CD8-positive, alpha-beta memory T cell (primary cell): ENCODE data around the gene DSCAM. TPM values are rescaled to one million over a fixed set of nuclear protein-coding genes. Genes with fewer than 3 reads are reported as not detected.
A peak's percentile ranks its signal among the peaks of the same experiment; 100 is the strongest.

Source experiments
- CTCF ChIA-PET: fragments of 350-600 bp; sonication (Branson Sonifier 250); formaldehyde crosslinking; loops from one replicate; lab custom pipeline; 2021; ENCODE audit warnings: antibody characterized with exemption; lab: Charles Lee
- POLR2A ChIA-PET: fragments of 350-600 bp; sonication (Branson Sonifier 250); formaldehyde crosslinking; loops from one replicate; lab custom pipeline; 2021; ENCODE audit warnings: antibody characterized with exemption; lab: Charles Lee
- DNase-seq, 5 donors: peaks; one replicate each; pipeline versions ENCODE4 v3.0.0 to v3.0.0-alpha.2; 2020 to 2022; ENCODE audit warnings: mixed read lengths in 1 of 5
- H3K27ac ChIP-seq: one replicate; pipeline ENCODE4 v1.7.0; 2013; ENCODE audit warnings: low read depth, mild to moderate bottlenecking, low read length, moderate library complexity
- H3K27me3 ChIP-seq: 2 replicates; pipeline ENCODE4 v1.7.0; 2013; ENCODE audit warnings: low read length, mild to moderate bottlenecking; ENCODE audit not compliant: insufficient read depth, poor library complexity, severe bottlenecking
- H3K36me3 ChIP-seq: 2 replicates; pipeline ENCODE4 v1.7.0; 2013; ENCODE audit warnings: mild to moderate bottlenecking, low read length, moderate library complexity; ENCODE audit not compliant: insufficient read depth
- H3K4me1 ChIP-seq: 2 replicates; pipeline ENCODE4 v1.7.0; 2013; ENCODE audit warnings: mild to moderate bottlenecking, low read length, moderate library complexity; ENCODE audit not compliant: insufficient read depth
- H3K4me3 ChIP-seq: 2 replicates; pipeline ENCODE4 v1.7.0; 2013; ENCODE audit warnings: mild to moderate bottlenecking, low read length
- H3K9me3 ChIP-seq: 2 replicates; pipeline ENCODE4 v1.7.0; 2013; ENCODE audit warnings: mild to moderate bottlenecking, low read length
- H3K27ac Mint-ChIP-seq, 8 donors: one replicate each; pipeline ENCODE4 v1.8.0; 2020 to 2021; ENCODE audit warnings: mixed read lengths in 8 of 8, mild to moderate bottlenecking in 6 of 8, inconsistent platforms in 3 of 8, moderate library complexity in 3 of 8
- H3K27me3 Mint-ChIP-seq, 2 donors: one replicate each; pipeline ENCODE4 v1.8.0; 2020 to 2021; ENCODE audit warnings: mixed read lengths in 2 of 2, mild to moderate bottlenecking in 1 of 2, moderate library complexity in 1 of 2
- H3K36me3 Mint-ChIP-seq, 3 donors: one replicate each; pipeline ENCODE4 v1.8.0; 2020 to 2021; ENCODE audit warnings: mixed read lengths in 3 of 3, inconsistent platforms in 1 of 3, mild to moderate bottlenecking in 1 of 3
- H3K4me1 Mint-ChIP-seq, 3 donors: one replicate each; pipeline ENCODE4 v1.8.0; 2020 to 2021; ENCODE audit warnings: mixed read lengths in 3 of 3, inconsistent platforms in 1 of 3, mild to moderate bottlenecking in 1 of 3
- H3K4me3 Mint-ChIP-seq, 7 donors: one replicate each; pipeline ENCODE4 v1.8.0; 2020 to 2021; ENCODE audit warnings: mixed read lengths in 7 of 7, mild to moderate bottlenecking in 6 of 7, moderate library complexity in 4 of 7, inconsistent platforms in 2 of 7
- H3K9me3 Mint-ChIP-seq, 5 donors: one replicate each; pipeline ENCODE4 v1.8.0; 2020 to 2022; ENCODE audit warnings: mixed read lengths in 5 of 5, mild to moderate bottlenecking in 3 of 5, moderate library complexity in 2 of 5, inconsistent platforms in 1 of 5
- polyA plus RNA-seq: library from polyadenylated mRNA; unstranded; fragments of 300-500 nt; fragmentation: Illumina TruSeq; gene quantifications from one replicate; pipeline ENCODE4 v1.2.3, GENCODE V29; 2021
- total RNA-seq, 2 experiments: library from RNA; stranded (reverse); gene quantifications; one replicate each; pipeline ENCODE4 v1.2.3, GENCODE V29; 2021

DSCAM gene
- total and polyA plus RNA-seq, 3 experiments from 2014 or later, result not detected

DNA sequence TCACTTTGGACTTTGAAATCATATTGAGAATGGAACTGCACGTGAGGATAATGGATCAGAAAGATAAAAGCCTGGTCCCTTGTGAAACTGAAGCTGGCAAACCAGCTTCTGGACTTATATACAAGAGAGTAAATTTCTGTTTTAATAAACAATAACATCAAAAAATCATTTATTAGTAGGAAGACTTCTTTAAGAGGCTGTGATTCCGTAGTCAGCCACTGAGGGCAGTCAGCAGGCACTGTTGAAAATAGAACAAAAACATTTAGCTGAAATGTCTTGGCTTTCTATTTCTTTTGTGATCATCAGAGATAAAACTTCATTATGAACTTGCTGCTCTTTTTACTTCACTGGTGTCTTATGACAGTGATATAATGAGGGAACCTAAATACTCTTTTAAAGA, 490.3 kb downstream of the DSCAM start:
- Mint-ChIP-seq H3K27ac (no peak overlapping the region), H3K4me1 (no peaks in the 10 kb centered on the region)
- CTCF ChIA-PET, result no interaction called here

DNA sequence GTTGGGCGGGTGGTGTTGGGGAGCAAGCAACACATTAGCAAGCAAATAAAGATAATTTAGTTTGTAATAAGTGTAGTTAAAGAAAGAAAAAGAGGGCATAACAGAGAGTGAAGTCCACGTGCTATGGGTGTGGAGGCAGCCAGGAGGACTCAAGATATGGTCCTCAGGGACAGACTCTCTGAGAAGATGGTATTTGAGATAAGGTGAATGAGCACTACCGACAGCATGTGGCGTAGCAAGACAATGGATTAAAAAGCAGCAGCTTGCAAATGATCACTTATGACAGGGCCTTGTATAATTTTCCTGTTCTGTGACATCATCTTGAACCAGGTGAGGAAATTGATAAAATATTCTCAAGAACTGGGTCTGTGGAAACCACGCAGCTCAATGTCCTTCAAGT, 491.9 kb downstream of the DSCAM start:
- no peaks in the 10 kb centered on the region for H3K36me3 ChIP-seq
- Mint-ChIP-seq H3K27ac (no peak overlapping the region), H3K9me3 (peaks cover 2 to 18% (median 9%) of the 10 kb centered on the region in 5 donors), H3K4me1 (no peaks in the 10 kb centered on the region), H3K27me3 (peaks cover 0 to 2% of the 10 kb centered on the region in 2 donors), H3K4me3 (no peak overlapping the region), H3K36me3 (peaks cover 0 to 3% (median 0%) of the 10 kb centered on the region in 3 donors)
- DNase-seq, result no peak
- no peaks in the 10 kb centered on the region for H3K9me3 ChIP-seq
- POLR2A ChIA-PET, result no interaction called here
- H3K27ac ChIP-seq, result no peak overlapping the region
- H3K4me3 ChIP-seq, result no peak overlapping the region
- CTCF ChIA-PET, result no interaction called here
- no peaks in the 10 kb centered on the region for H3K4me1 ChIP-seq
- no peaks in the 10 kb centered on the region for H3K27me3 ChIP-seq

More for the DNA sequence above, 490.3 kb downstream of the DSCAM start:
- POLR2A ChIA-PET, result no interaction called here
- no peaks in the 10 kb centered on the region for H3K36me3 ChIP-seq
- Mint-ChIP-seq H3K36me3 (peaks cover 0 to 3% (median 0%) of the 10 kb centered on the region in 3 donors), H3K9me3 (peaks cover 0 to 18% (median 3%) of the 10 kb centered on the region in 5 donors), H3K4me3 (no peak overlapping the region), H3K27me3 (peaks cover 0 to 2% of the 10 kb centered on the region in 2 donors)
- H3K27ac ChIP-seq, result no peak overlapping the region
- DNase-seq, result no peak
- no peaks in the 10 kb centered on the region for H3K9me3 ChIP-seq
- no peaks in the 10 kb centered on the region for H3K27me3 ChIP-seq
- H3K4me1 ChIP-seq, result no peaks in the 10 kb centered on the region
- H3K4me3 ChIP-seq, result no peak overlapping the region

DNA sequence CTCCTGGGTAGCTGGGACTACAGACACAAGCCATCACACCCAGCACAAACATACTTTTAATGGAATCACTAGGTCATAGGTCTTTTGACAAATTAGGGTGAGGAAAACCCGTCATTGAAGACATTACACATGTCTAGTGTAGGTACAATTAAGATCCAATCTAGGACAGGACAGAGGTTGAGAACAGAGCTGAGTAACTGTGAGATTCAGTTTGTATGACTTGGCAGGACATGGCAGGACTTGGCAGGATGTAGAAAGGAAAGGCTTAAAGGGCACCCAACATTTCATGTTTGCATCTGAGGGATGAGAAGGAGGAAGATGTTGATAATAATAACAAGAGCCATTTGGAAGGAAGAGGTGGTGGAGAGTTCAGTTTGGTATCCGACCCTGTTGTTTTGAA, 496.0 kb downstream of the DSCAM start:
- no peak overlapping the region for H3K4me3 Mint-ChIP-seq
- Histone ChIP-seq H3K27me3 (no peaks in the 10 kb centered on the region), H3K27ac (no peak overlapping the region), H3K4me3 (no peak overlapping the region), H3K36me3 (no peaks in the 10 kb centered on the region), H3K4me1 (no peaks in the 10 kb centered on the region), H3K9me3 (no peaks in the 10 kb centered on the region)
- peaks cover 0 to 3% (median 0%) of the 10 kb centered on the region in 3 donors for H3K36me3 Mint-ChIP-seq
- no peaks in the 10 kb centered on the region for H3K4me1 Mint-ChIP-seq
- H3K9me3 Mint-ChIP-seq, result peaks cover 4 to 11% (median 8%) of the 10 kb centered on the region in 5 donors
- ChIA-PET POLR2A (no interaction called here), CTCF (no interaction called here)
- no peak for DNase-seq
- H3K27ac Mint-ChIP-seq, result no peak overlapping the region
- H3K27me3 Mint-ChIP-seq, result peaks cover 0 to 2% of the 10 kb centered on the region in 2 donors

DNA sequence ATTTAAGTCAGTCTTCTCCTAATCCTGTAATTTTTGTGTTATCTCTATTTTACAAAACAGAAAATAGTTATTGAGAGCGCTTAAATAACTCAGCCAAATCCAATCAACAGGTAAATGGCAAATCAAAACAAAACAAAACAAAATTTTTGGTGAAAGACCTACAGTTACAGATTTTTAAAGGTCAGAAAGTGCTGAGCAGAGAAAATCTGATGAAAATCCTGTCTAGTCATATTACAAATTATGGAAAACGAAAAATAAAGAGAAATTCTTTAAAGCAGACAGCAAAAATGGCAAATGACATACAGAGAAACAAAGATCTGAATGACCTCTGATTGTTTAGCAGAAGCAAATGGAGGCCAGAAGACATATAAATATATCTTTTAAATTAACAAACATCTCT, 497.4 kb downstream of the DSCAM start:
- H3K27ac Mint-ChIP-seq, result no peak overlapping the region
- H3K4me1 Mint-ChIP-seq, result no peaks in the 10 kb centered on the region
- H3K4me3 Mint-ChIP-seq, result no peak overlapping the region
- no peak overlapping the region for H3K27ac ChIP-seq
- H3K9me3 Mint-ChIP-seq, result peaks cover 4 to 12% (median 8%) of the 10 kb centered on the region in 5 donors
- no peaks in the 10 kb centered on the region for H3K9me3 ChIP-seq
- no peak for DNase-seq
- H3K27me3 Mint-ChIP-seq, result peaks cover 0 to 2% of the 10 kb centered on the region in 2 donors
- CTCF ChIA-PET, result no interaction called here
- H3K4me3 ChIP-seq, result no peak overlapping the region
- no peaks in the 10 kb centered on the region for H3K27me3 ChIP-seq
- POLR2A ChIA-PET, result no interaction called here
- no peaks in the 10 kb centered on the region for H3K36me3 ChIP-seq
- no peaks in the 10 kb centered on the region for H3K36me3 Mint-ChIP-seq
- H3K4me1 ChIP-seq, result no peaks in the 10 kb centered on the region

- Histone ChIP-seq H3K9me3 (no peaks in the 10 kb centered on the region), H3K27me3 (no peaks in the 10 kb centered on the region), H3K27ac (no peak overlapping the region), H3K4me3 (no peak overlapping the region), H3K4me1 (no peaks in the 10 kb centered on the region), H3K36me3 (no peaks in the 10 kb centered on the region)
- Mint-ChIP-seq H3K4me3 (no peak overlapping the region), H3K4me1 (no peaks in the 10 kb centered on the region), H3K9me3 (peaks cover 2 to 10% (median 6%) of the 10 kb centered on the region in 5 donors), H3K27ac (no peak overlapping the region), H3K36me3 (no peaks in the 10 kb centered on the region), H3K27me3 (no peaks in the 10 kb centered on the region)
- POLR2A ChIA-PET, result no interaction called here
- CTCF ChIA-PET, result no interaction called here
- no peak for DNase-seq
Measured at GRCh38 chr21:40345711-40346321, 501.1 kb downstream of the DSCAM start.

DNA sequence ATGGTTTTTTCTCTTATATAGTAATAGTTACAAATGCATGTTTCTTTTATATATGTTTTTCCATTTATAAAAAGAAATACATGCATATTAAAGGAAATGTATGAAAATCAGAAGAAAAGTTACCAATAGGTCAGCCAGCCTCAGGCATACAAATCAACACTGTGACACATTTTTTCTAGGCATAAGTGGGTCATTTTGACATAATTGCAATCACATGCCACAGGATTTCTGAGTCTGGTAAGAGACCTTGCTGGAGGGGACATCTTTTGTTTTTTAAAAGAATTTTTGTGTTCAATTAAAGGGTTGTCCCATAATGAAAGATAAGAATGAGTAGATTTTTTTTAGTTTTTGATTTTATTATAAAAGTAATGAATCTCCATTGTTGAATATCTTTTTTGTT, 506.6 kb downstream of the DSCAM start:
- H3K9me3 Mint-ChIP-seq, result peaks cover 1 to 6% (median 5%) of the 10 kb centered on the region in 5 donors
- DNase-seq, result no peak
- Histone ChIP-seq H3K27me3 (no peaks in the 10 kb centered on the region), H3K4me3 (no peak overlapping the region), H3K36me3 (no peaks in the 10 kb centered on the region), H3K9me3 (no peaks in the 10 kb centered on the region), H3K4me1 (no peaks in the 10 kb centered on the region), H3K27ac (no peak overlapping the region)
- H3K36me3 Mint-ChIP-seq, result no peaks in the 10 kb centered on the region
- no peaks in the 10 kb centered on the region for H3K4me1 Mint-ChIP-seq
- POLR2A ChIA-PET, result no interaction called here
- no peaks in the 10 kb centered on the region for H3K27me3 Mint-ChIP-seq
- CTCF ChIA-PET, result no interaction called here
- no peak overlapping the region for H3K27ac Mint-ChIP-seq
- no peak overlapping the region for H3K4me3 Mint-ChIP-seq

DNA sequence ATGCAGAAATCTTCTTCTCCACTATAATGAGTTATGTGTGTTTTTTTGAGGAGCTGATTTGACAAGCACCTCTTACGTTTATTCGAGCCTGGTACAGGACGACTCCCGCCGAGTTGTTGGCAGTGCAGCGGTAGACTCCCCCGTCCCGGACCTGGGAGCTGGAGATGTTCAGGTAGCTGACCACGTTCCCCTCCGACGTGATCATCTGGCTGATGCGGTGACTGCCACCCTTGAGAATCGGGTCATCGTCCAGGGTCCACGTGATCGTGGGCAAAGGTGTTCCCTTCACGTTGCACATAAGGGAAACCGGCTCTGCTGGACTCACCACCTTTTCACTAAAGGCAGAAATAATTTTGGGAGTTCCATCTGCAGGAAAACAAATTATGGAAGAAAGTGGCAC, 507.9 kb downstream of the DSCAM start:
- H3K36me3 ChIP-seq, result no peaks in the 10 kb centered on the region
- Mint-ChIP-seq H3K9me3 (peaks cover 0 to 16% (median 4%) of the 10 kb centered on the region in 5 donors), H3K36me3 (no peaks in the 10 kb centered on the region), H3K4me3 (no peak overlapping the region), H3K27me3 (peaks cover 0 to 4% of the 10 kb centered on the region in 2 donors), H3K4me1 (no peaks in the 10 kb centered on the region), H3K27ac (peak overlapping the region in 1 of 8 donors; percentile 32)
- H3K27me3 ChIP-seq, result no peaks in the 10 kb centered on the region
- no peaks in the 10 kb centered on the region for H3K9me3 ChIP-seq
- no peak overlapping the region for H3K4me3 ChIP-seq
- CTCF ChIA-PET, result no interaction called here
- POLR2A ChIA-PET, result no interaction called here
- H3K4me1 ChIP-seq, result no peaks in the 10 kb centered on the region
- no peak overlapping the region for H3K27ac ChIP-seq
- DNase-seq, result no peak

DNA sequence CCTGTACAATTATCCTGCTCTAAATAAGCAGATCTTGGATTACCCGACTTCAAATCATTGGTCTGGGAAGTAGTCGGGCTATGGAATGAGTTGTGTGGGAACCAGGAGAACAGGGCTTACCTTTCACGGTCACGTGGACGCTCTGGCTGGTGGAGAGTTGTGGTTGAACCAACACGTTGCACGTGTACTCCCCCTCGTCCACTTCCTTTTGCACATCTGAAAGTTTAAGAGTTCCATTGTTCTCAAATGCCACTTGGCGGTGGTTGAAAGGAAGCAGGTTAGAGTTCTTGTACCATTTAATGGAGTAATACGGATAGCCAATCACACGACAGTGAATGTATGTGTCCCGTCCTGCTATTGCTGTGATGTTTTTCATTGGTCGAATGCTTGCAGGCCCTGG, 509.0 kb downstream of the DSCAM start:
- no peaks in the 10 kb centered on the region for H3K4me1 ChIP-seq
- CTCF ChIA-PET, result no interaction called here
- H3K4me3 ChIP-seq, result no peak overlapping the region
- Mint-ChIP-seq H3K27me3 (peaks cover 0 to 4% of the 10 kb centered on the region in 2 donors), H3K4me1 (no peaks in the 10 kb centered on the region), H3K27ac (no peak overlapping the region), H3K4me3 (no peak overlapping the region), H3K9me3 (peaks cover 0 to 20% (median 4%) of the 10 kb centered on the region in 5 donors), H3K36me3 (no peaks in the 10 kb centered on the region)
- no peak overlapping the region for H3K27ac ChIP-seq
- no peaks in the 10 kb centered on the region for H3K27me3 ChIP-seq
- no peaks in the 10 kb centered on the region for H3K36me3 ChIP-seq
- POLR2A ChIA-PET, result no interaction called here
- no peaks in the 10 kb centered on the region for H3K9me3 ChIP-seq
- no peak for DNase-seq
